GM12891 (cell line): ENCODE measurements around the gene TMBIM1.

Experiments
- DNase-seq: peaks from one replicate; pipeline ENCODE4 v3.0.0; 2011; ENCODE audit warnings: low spot score; ENCODE audit not compliant: insufficient read length
- FAIRE-seq: peaks from 2 replicates; lab custom pipeline; 2011; peaks lifted over from hg19 to GRCh38; lab: Jason Lieb, UNC
- PAX5 ChIP-seq: IDR thresholded peaks from 2 replicates; pipeline ENCODE4 v1.6.1; 2011; ENCODE audit warnings: low read length, moderate library complexity, mild to moderate bottlenecking; ENCODE audit not compliant: insufficient read depth, severe bottlenecking
- POLR2A ChIP-seq: IDR thresholded peaks from 2 replicates; pipeline ENCODE4 v1.6.1; 2011; ENCODE audit warnings: low read depth, low read length, control low read depth
- POLR2AphosphoS5 ChIP-seq: IDR thresholded peaks from 2 replicates; pipeline ENCODE4 v1.6.1; 2011; ENCODE audit warnings: low read depth, low read length, control low read depth
- POU2F2 ChIP-seq: IDR thresholded peaks from 2 replicates; pipeline ENCODE4 v1.6.1; 2011; ENCODE audit warnings: low read depth, mild to moderate bottlenecking, control low read depth, low read length, moderate library complexity
- SPI1 ChIP-seq: IDR thresholded peaks from 2 replicates; pipeline ENCODE4 v1.6.1; 2011; ENCODE audit warnings: low read depth, low read length, control low read depth
- TAF1 ChIP-seq: IDR thresholded peaks from 2 replicates; pipeline ENCODE4 v1.6.1; 2011; ENCODE audit warnings: low read depth, low read length, control low read depth

The TMBIM1 gene

GRCh38 chr2:218306184-218306920, 14.0 kb upstream of the TMBIM1 start:
- no peak for DNase-seq
- TF ChIP-seq POU2F2 (no peak), SPI1 (no peak), POLR2AphosphoS5 (no peak), TAF1 (no peak), PAX5 (no peak), POLR2A (no peak)
- FAIRE-seq = no peak

GRCh38 chr2:218305383-218305782, 13.1 kb upstream of the TMBIM1 start:
- FAIRE-seq = no peak
- TF ChIP-seq POLR2A = no peak
- TF ChIP-seq PAX5 = no peak
- TF ChIP-seq TAF1 = no peak
- no peak for TF ChIP-seq SPI1
- no peak for TF ChIP-seq POLR2AphosphoS5
- TF ChIP-seq POU2F2 = no peak
- DNase-seq = no peak

- FAIRE-seq (peak; percentile 96), DNase-seq (no peak)
- TF ChIP-seq POU2F2 = 0 out of 2 replicates have a peak, but pooled peaks have one; percentile 13
- no peak for TF ChIP-seq TAF1
Observed at GRCh38 chr2:218301176-218301819, 9.0 kb upstream of the TMBIM1 start.

- no peak for FAIRE-seq
- TF ChIP-seq POU2F2 (no peak), POLR2A (no peak), POLR2AphosphoS5 (no peak), TAF1 (no peak), SPI1 (no peak), PAX5 (no peak)
- no peak for DNase-seq
Observed at GRCh38 chr2:218300141-218300540, 7.8 kb upstream of the TMBIM1 start.

- TF ChIP-seq POU2F2 (no peak), POLR2A (no peak), TAF1 (no peak), SPI1 (no peak), PAX5 (no peak), POLR2AphosphoS5 (no peak)
- no peak for DNase-seq
- no peak for FAIRE-seq
Observed at GRCh38 chr2:218298314-218298875, 6.1 kb upstream of the TMBIM1 start.

- no peak for FAIRE-seq
- no peak for TF ChIP-seq PAX5
- TF ChIP-seq POLR2AphosphoS5 = no peak
- no peak for TF ChIP-seq TAF1
- TF ChIP-seq SPI1 = no peak
Observed at GRCh38 chr2:218296847-218297246, 4.5 kb upstream of the TMBIM1 start.

GRCh38 chr2:218296200-218296599, 3.9 kb upstream of the TMBIM1 start:
- no peak for TF ChIP-seq PAX5
- FAIRE-seq = no peak

More at GRCh38 chr2:218296847-218297246, 4.5 kb upstream of the TMBIM1 start:
- DNase-seq = no peak

GRCh38 chr2:218295029-218295428, 2.7 kb upstream of the TMBIM1 start:
- TF ChIP-seq TAF1 = no peak
- no peak for TF ChIP-seq POLR2AphosphoS5
- no peak for TF ChIP-seq POLR2A
- TF ChIP-seq POU2F2 = no peak
- TF ChIP-seq SPI1 = no peak
- TF ChIP-seq PAX5 = no peak
- DNase-seq (no peak), FAIRE-seq (no peak)

More at GRCh38 chr2:218296200-218296599, 3.9 kb upstream of the TMBIM1 start:
- no peak for DNase-seq

GRCh38 chr2:218294430-218295022, 2.2 kb upstream of the TMBIM1 start:
- no peak for DNase-seq
- FAIRE-seq = no peak
- TF ChIP-seq POLR2AphosphoS5 (no peak), PAX5 (no peak), POU2F2 (no peak), POLR2A (no peak), SPI1 (no peak), TAF1 (no peak)

GRCh38 chr2:218293715-218294429, 1.6 kb upstream of the TMBIM1 start:
- FAIRE-seq (no peak), DNase-seq (no peak)
- TF ChIP-seq TAF1 (no peak), SPI1 (no peak), PAX5 (no peak), POLR2AphosphoS5 (no peak), POU2F2 (no peak), POLR2A (no peak)
